Naive thymus-derived CD8-positive, alpha-beta T cell (primary cell): ENCODE results near the gene ERI3. TPM values are rescaled to one million over a fixed set of nuclear protein-coding genes. Genes with fewer than 3 reads are reported as not detected.

Experiments
- ATAC-seq, 2 donors: fragments of 150-1000 bp; cut with Tn5 transposase in 1 of 2; sonication (Bioruptor Pico), chemical (Tn5 transposase) in 1 of 2; 1 replicate in 1 of 2; 2 replicates in 1 of 2; pipeline ENCODE4 v1.10.0; 2021; ENCODE audit warnings: mild to moderate bottlenecking in 2 of 2, moderate library complexity in 2 of 2
- POLR2A ChIA-PET: fragments of 350-600 bp; sonication (Branson Sonifier 250); formaldehyde crosslinking; loops from one replicate; lab custom pipeline; 2021; ENCODE audit warnings: antibody characterized with exemption; lab: Charles Lee
- DNase-seq, 10 donors: peaks; one replicate each; pipeline versions ENCODE4 v3.0.0 to v3.0.0-alpha.2; 2020 to 2022
- H3K27ac Mint-ChIP-seq, 10 donors: one replicate each; pipeline ENCODE4 v1.8.0; 2020 to 2022; ENCODE audit warnings: mild to moderate bottlenecking in 10 of 10, mixed read lengths in 10 of 10, moderate library complexity in 4 of 10, inconsistent platforms in 1 of 10
- H3K27me3 Mint-ChIP-seq, 5 donors: one replicate each; pipeline ENCODE4 v1.8.0; 2021 to 2022; ENCODE audit warnings: mixed read lengths in 5 of 5
- H3K36me3 Mint-ChIP-seq, 3 donors: one replicate each; pipeline ENCODE4 v1.8.0; 2020 to 2022; ENCODE audit warnings: mixed read lengths in 3 of 3, mild to moderate bottlenecking in 2 of 3, inconsistent platforms in 1 of 3
- H3K4me1 Mint-ChIP-seq, 4 donors: one replicate each; pipeline ENCODE4 v1.8.0; 2021 to 2022; ENCODE audit warnings: mixed read lengths in 4 of 4
- H3K4me3 Mint-ChIP-seq, 10 donors: one replicate each; pipeline ENCODE4 v1.8.0; 2020 to 2022; ENCODE audit warnings: mild to moderate bottlenecking in 10 of 10, mixed read lengths in 10 of 10, moderate library complexity in 6 of 10, inconsistent platforms in 1 of 10
- H3K9me3 Mint-ChIP-seq, 9 donors: one replicate each; pipeline ENCODE4 v1.8.0; 2020 to 2022; ENCODE audit warnings: mixed read lengths in 9 of 9, mild to moderate bottlenecking in 3 of 9, inconsistent platforms in 1 of 9, moderate library complexity in 1 of 9
- polyA plus RNA-seq, 3 donors: library from polyadenylated mRNA; unstranded; fragments of 300-500 nt; fragmentation: Illumina TruSeq; gene quantifications; one replicate each; pipeline ENCODE4 v1.2.3, GENCODE V29; 2021
- total RNA-seq, 8 experiments: library from RNA in 2 of 8; stranded (reverse) in 2 of 8; gene quantifications; one replicate each; pipeline ENCODE4 v1.2.3 and lab custom pipeline; 2021 to 2026

The ERI3 gene
- total and polyA plus RNA-seq, 5 experiments from 2014 or later, result 27.2 to 45.8 (median 43.4) TPM

DNA sequence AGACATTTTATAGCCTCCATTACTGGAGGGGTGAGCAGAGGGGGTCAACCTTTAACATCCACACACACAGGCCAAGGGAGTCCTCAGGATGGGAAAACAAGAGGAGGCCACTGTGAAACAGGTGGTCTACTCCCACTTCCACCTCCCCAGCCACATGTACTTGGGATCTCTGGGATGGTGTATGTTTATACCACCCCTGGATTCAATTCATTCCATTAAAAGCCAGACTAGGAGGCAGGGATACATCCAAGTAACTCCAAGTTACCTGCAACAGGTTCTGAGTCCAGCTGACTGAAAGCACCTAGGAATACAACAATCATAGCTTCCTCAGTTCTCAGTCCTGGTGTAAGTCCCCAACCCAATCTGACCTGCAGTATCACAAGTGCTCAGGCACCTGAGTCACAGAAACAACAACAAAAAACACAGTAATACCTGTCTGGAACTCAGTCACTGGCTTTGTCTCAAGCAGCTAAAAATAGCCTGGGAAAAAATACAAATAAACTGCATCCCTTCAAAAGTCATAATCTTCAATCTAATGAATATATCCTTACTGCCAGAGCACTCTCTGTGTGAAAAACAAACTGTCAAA is 9.8 kb downstream of the ERI3 start:
- no peaks in the 10 kb centered on the region for H3K27me3 Mint-ChIP-seq
- H3K27ac Mint-ChIP-seq, result peak overlapping the region in 1 of 10 donors; percentile 61
- ATAC-seq (no peak), DNase-seq (no peak)
- H3K9me3 Mint-ChIP-seq, result no peaks in the 10 kb centered on the region
- POLR2A ChIA-PET, result no interaction called here
- H3K36me3 Mint-ChIP-seq, result peaks cover 0 to 26% (median under 1%) of the 10 kb centered on the region in 3 donors
- peaks cover 20 to 57% (median 34%) of the 10 kb centered on the region in 4 donors for H3K4me1 Mint-ChIP-seq
- no peak overlapping the region for H3K4me3 Mint-ChIP-seq

- no peak for DNase-seq
- peaks cover 8 to 27% (median 21%) of the 10 kb centered on the region in 4 donors for H3K4me1 Mint-ChIP-seq
Measured at GRCh38 chr1:44339731-44340130, 15.3 kb downstream of the ERI3 start.

GRCh38 chr1:44338136-44338535 is 16.9 kb downstream of the ERI3 start:
- Mint-ChIP-seq H3K4me1 (peaks cover 2 to 24% (median 16%) of the 10 kb centered on the region in 4 donors), H3K4me3 (no peak overlapping the region), H3K9me3 (no peaks in the 10 kb centered on the region), H3K27ac (no peak overlapping the region), H3K36me3 (peaks cover 12 to 69% (median 29%) of the 10 kb centered on the region in 3 donors), H3K27me3 (no peaks in the 10 kb centered on the region)
- DNase-seq (no peak), ATAC-seq (no peak)
- POLR2A ChIA-PET, result no interaction called here

More at GRCh38 chr1:44339731-44340130, 15.3 kb downstream of the ERI3 start:
- no peaks in the 10 kb centered on the region for H3K27me3 Mint-ChIP-seq
- POLR2A ChIA-PET, result no interaction called here
- no peak for ATAC-seq
- H3K36me3 Mint-ChIP-seq, result peaks cover 12 to 57% (median 26%) of the 10 kb centered on the region in 3 donors
- H3K4me3 Mint-ChIP-seq, result no peak overlapping the region
- no peaks in the 10 kb centered on the region for H3K9me3 Mint-ChIP-seq
- no peak overlapping the region for H3K27ac Mint-ChIP-seq

- POLR2A ChIA-PET, result no interaction called here
- DNase-seq (no peak), ATAC-seq (no peak)
Measured at GRCh38 chr1:44336668-44337067, 18.4 kb downstream of the ERI3 start.

GRCh38 chr1:44334968-44335367 is 20.1 kb downstream of the ERI3 start:
- Mint-ChIP-seq H3K36me3 (peaks cover 12 to 88% (median 36%) of the 10 kb centered on the region in 3 donors), H3K4me1 (peaks cover 0 to 22% (median 5%) of the 10 kb centered on the region in 4 donors), H3K4me3 (no peak overlapping the region), H3K27ac (no peak overlapping the region), H3K9me3 (no peaks in the 10 kb centered on the region), H3K27me3 (no peaks in the 10 kb centered on the region)
- POLR2A ChIA-PET, result no interaction called here
- DNase-seq (no peak), ATAC-seq (no peak)

More at GRCh38 chr1:44336668-44337067, 18.4 kb downstream of the ERI3 start:
- H3K36me3 Mint-ChIP-seq, result peaks cover 12 to 84% (median 37%) of the 10 kb centered on the region in 3 donors
- no peaks in the 10 kb centered on the region for H3K27me3 Mint-ChIP-seq
- H3K9me3 Mint-ChIP-seq, result no peaks in the 10 kb centered on the region
- no peak overlapping the region for H3K27ac Mint-ChIP-seq
- H3K4me1 Mint-ChIP-seq, result peaks cover 0 to 18% (median 12%) of the 10 kb centered on the region in 4 donors
- H3K4me3 Mint-ChIP-seq, result no peak overlapping the region

DNA sequence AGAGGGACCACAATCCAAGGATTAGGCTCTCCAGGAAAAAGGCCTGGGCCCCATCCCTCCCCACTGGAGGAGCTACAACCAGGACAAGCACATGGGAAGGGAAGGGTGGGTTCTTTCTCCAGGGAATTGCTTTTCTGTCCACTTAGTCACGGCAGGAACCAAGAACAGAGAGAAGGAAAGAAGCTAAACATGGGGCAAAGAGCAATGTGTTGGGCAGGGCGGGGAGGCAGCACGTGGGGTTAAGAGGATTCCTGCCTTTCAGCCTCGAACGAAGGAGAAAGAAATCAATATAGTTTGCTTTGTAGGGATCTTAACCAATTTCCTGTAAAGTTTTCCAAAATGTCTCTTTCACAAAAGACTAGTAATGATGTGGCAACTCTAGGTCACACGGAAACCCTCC is 21.7 kb downstream of the ERI3 start:
- POLR2A ChIA-PET, result no interaction called here
- Mint-ChIP-seq H3K4me1 (peaks cover 0 to 32% (median 11%) of the 10 kb centered on the region in 4 donors), H3K36me3 (peaks cover 9 to 78% (median 27%) of the 10 kb centered on the region in 3 donors), H3K4me3 (no peak overlapping the region), H3K27ac (no peak overlapping the region), H3K9me3 (no peaks in the 10 kb centered on the region), H3K27me3 (no peaks in the 10 kb centered on the region)
- no peak for DNase-seq
- no peak for ATAC-seq

GRCh38 chr1:44332505-44332904 is 22.6 kb downstream of the ERI3 start:
- DNase-seq (no peak), ATAC-seq (no peak)
- peaks cover 0 to 33% (median 13%) of the 10 kb centered on the region in 4 donors for H3K4me1 Mint-ChIP-seq
- H3K9me3 Mint-ChIP-seq, result no peaks in the 10 kb centered on the region
- no peak overlapping the region for H3K27ac Mint-ChIP-seq
- peaks cover 5 to 73% (median 24%) of the 10 kb centered on the region in 3 donors for H3K36me3 Mint-ChIP-seq
- POLR2A ChIA-PET, result no interaction called here
- H3K4me3 Mint-ChIP-seq, result no peak overlapping the region
- no peaks in the 10 kb centered on the region for H3K27me3 Mint-ChIP-seq

GRCh38 chr1:44330935-44331334 is 24.1 kb downstream of the ERI3 start:
- H3K36me3 Mint-ChIP-seq, result peaks cover 0 to 60% (median 15%) of the 10 kb centered on the region in 3 donors
- DNase-seq (no peak), ATAC-seq (no peak)
- no peaks in the 10 kb centered on the region for H3K27me3 Mint-ChIP-seq
- no peaks in the 10 kb centered on the region for H3K9me3 Mint-ChIP-seq
- peaks cover 0 to 32% (median 16%) of the 10 kb centered on the region in 4 donors for H3K4me1 Mint-ChIP-seq
- no peak overlapping the region for H3K4me3 Mint-ChIP-seq
- peak overlapping the region in 1 of 10 donors; percentile 10 for H3K27ac Mint-ChIP-seq
- POLR2A ChIA-PET, result no interaction called here

GRCh38 chr1:44328671-44329416 is 26.2 kb downstream of the ERI3 start:
- Mint-ChIP-seq H3K4me1 (peaks cover 0 to 34% (median 18%) of the 10 kb centered on the region in 4 donors), H3K27ac (peak overlapping the region in 2 of 10 donors; percentile 1 to 8), H3K9me3 (no peaks in the 10 kb centered on the region), H3K27me3 (no peaks in the 10 kb centered on the region), H3K4me3 (no peak overlapping the region), H3K36me3 (peaks cover 0 to 55% (median 10%) of the 10 kb centered on the region in 3 donors)
- POLR2A ChIA-PET, result interaction anchor here (0.6 to 1.6 kb wide), 2 partner anchors 13 to 1065 kb away, joined by 3 read pairs; no protein-coding TSS in a partner anchor
- DNase-seq, result no peak
- no peak for ATAC-seq

DNA sequence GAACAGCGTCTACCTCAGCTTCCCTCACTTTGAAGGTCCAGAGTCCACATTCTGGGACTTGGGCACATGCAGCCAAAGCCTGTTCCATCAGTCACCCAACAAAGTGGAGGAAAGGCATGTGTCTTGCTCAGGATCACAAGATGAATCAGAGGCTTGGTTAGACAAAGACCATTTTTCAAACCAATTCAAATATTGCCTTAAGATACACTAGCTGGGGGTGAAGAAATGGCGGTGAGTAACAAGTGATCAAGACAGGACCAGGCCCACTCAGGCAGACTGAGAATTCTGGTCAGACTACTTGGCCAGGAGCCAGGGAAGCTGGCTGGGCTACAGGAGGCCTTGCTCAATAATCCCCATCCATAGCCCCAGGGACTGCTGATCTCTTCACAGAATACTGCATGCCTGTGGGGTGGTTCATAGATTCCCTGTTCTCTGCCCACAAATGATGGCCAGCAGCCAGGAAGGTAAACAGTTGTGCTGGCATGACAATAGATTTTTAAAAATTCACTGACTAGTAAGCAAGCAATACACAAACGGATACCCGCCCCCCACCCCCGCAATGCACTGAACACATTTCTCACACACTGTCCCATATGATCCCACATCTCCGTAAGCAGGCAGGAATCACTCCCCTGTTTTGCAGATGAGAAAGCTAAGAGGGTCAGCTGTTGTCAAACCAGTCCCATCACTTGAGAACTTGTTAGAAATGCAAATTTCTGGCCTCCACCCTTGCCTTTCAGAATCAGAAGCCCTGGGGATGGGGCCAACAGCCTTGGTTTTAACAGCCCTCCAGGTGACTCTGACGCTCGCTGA is 27.2 kb downstream of the ERI3 start:
- Mint-ChIP-seq H3K27ac (no peak overlapping the region), H3K27me3 (no peaks in the 10 kb centered on the region), H3K9me3 (no peaks in the 10 kb centered on the region), H3K4me1 (peaks cover 0 to 37% (median 20%) of the 10 kb centered on the region in 4 donors), H3K36me3 (peaks cover 0 to 54% (median 7%) of the 10 kb centered on the region in 3 donors), H3K4me3 (no peak overlapping the region)
- POLR2A ChIA-PET, result interaction anchor here (1.6 kb wide), 1 partner anchor 12 kb away, joined by 3 read pairs; no protein-coding TSS in a partner anchor
- ATAC-seq (no peak), DNase-seq (no peak)

- Mint-ChIP-seq H3K4me1 (peaks cover 0 to 35% (median 21%) of the 10 kb centered on the region in 4 donors), H3K9me3 (no peaks in the 10 kb centered on the region), H3K27ac (no peak overlapping the region), H3K4me3 (no peak overlapping the region), H3K36me3 (peaks cover 0 to 48% (median 2%) of the 10 kb centered on the region in 3 donors), H3K27me3 (no peaks in the 10 kb centered on the region)
- POLR2A ChIA-PET, result no interaction called here
- no peak for ATAC-seq
- DNase-seq, result no peak
Measured at GRCh38 chr1:44326821-44327465, 28.1 kb downstream of the ERI3 start.
